A673 (cell line): ENCODE data around the gene UFSP1. TPM values are rescaled to one million over a fixed set of nuclear protein-coding genes. Genes with fewer than 3 reads are reported as not detected.

Experiments used
- BruUV-seq: library from RNA; stranded (reverse); fragments of 400-500 nt; replicated peaks from 2 replicates; lab custom pipeline; 2021; lab: Mats Ljungman, UMichigan
- CTCF ChIA-PET: fragments of 300-600 bp; sonication (Branson Sonifier 250); formaldehyde crosslinking; loops from one replicate; lab custom pipeline; 2022; ENCODE audit warnings: antibody characterized with exemption; lab: Charles Lee
- POLR2A ChIA-PET: fragments of 300-600 bp; sonication (Branson Sonifier 250); formaldehyde crosslinking; loops from one replicate; lab custom pipeline; 2022; ENCODE audit warnings: antibody characterized with exemption; ENCODE audit not compliant: low non-redundant PET; lab: Charles Lee
- DNase-seq: peaks from one replicate; pipeline ENCODE4 v3.0.0-alpha.2; 2015; ENCODE audit warnings: low spot score
- H3K27ac ChIP-seq: fragments of 200-600 bp; sonication (generic); 2 replicates; pipeline ENCODE4 v1.5.1; 2016; ENCODE audit warnings: mixed run types, low read depth, mild to moderate bottlenecking, mixed read lengths, antibody characterized with exemption, low read length; ENCODE audit not compliant: poor library complexity, severe bottlenecking
- H3K27me3 ChIP-seq: fragments of 200-600 bp; sonication (generic); replicated peaks from 2 replicates; pipeline ENCODE4 v1.6.1; 2017; ENCODE audit warnings: mixed run types, low read depth, mild to moderate bottlenecking, mixed read lengths, antibody characterized with exemption, low read length; ENCODE audit not compliant: insufficient read depth, poor library complexity
- H3K36me3 ChIP-seq: fragments of 200-600 bp; sonication (generic); 2 replicates; pipeline ENCODE4 v1.6.1; 2016; ENCODE audit warnings: mixed run types, mild to moderate bottlenecking, mixed read lengths, antibody characterized with exemption, low read length; ENCODE audit not compliant: insufficient read depth, poor library complexity, severe bottlenecking
- H3K4me1 ChIP-seq: fragments of 200-600 bp; sonication (generic); 2 replicates; pipeline ENCODE4 v1.6.1; 2017; ENCODE audit warnings: mixed run types, mild to moderate bottlenecking, mixed read lengths, antibody characterized with exemption, low read length; ENCODE audit not compliant: insufficient read depth, poor library complexity, severe bottlenecking
- H3K4me3 ChIP-seq: fragments of 200-600 bp; sonication (generic); 2 replicates; pipeline ENCODE4 v1.5.1; 2016; ENCODE audit warnings: low read depth, mixed run types, mild to moderate bottlenecking, mixed read lengths, low read length; ENCODE audit not compliant: poor library complexity, severe bottlenecking
- H3K9me3 ChIP-seq: fragments of 200-600 bp; sonication (generic); 2 replicates; pipeline ENCODE4 v1.6.1; 2016; ENCODE audit warnings: mixed run types, low read depth, mild to moderate bottlenecking, mixed read lengths, antibody characterized with exemption, low read length; ENCODE audit not compliant: poor library complexity, severe bottlenecking
- EZH2 ChIP-seq: fragments of 200-600 bp; sonication (generic); IDR thresholded peaks from 2 replicates; pipeline ENCODE4 v1.6.1; 2017; ENCODE audit warnings: borderline replicate concordance, low read depth, mild to moderate bottlenecking, mixed read lengths, antibody characterized with exemption, low read length; ENCODE audit not compliant: poor library complexity, severe bottlenecking
- intact Hi-C: fragments of 100-400 bp; cut with micrococcal nuclease; formaldehyde crosslinking; loops from one replicate; pipeline ENCODE4 v1.10.0; 2022; ENCODE audit not compliant: unreplicated experiment
- total RNA-seq: library from RNA; stranded (reverse); gene quantifications from 2 replicates; pipeline ENCODE4 v1.2.3, GENCODE V29; 2021
- TF ChIP-seq, protein P1 (sequence below): fragments of 300-800, 200-600 bp; sonication (generic); conservative IDR thresholded peaks from 2 replicates; pipeline ENCODE4 v1.5.1; 2017; ENCODE audit warnings: low read depth, mild to moderate bottlenecking, antibody characterized with exemption, low read length, moderate library complexity, mixed read lengths

UFSP1 gene
- total RNA-seq, 1 experiment from 2014 or later, result 5.0 TPM

DNA sequence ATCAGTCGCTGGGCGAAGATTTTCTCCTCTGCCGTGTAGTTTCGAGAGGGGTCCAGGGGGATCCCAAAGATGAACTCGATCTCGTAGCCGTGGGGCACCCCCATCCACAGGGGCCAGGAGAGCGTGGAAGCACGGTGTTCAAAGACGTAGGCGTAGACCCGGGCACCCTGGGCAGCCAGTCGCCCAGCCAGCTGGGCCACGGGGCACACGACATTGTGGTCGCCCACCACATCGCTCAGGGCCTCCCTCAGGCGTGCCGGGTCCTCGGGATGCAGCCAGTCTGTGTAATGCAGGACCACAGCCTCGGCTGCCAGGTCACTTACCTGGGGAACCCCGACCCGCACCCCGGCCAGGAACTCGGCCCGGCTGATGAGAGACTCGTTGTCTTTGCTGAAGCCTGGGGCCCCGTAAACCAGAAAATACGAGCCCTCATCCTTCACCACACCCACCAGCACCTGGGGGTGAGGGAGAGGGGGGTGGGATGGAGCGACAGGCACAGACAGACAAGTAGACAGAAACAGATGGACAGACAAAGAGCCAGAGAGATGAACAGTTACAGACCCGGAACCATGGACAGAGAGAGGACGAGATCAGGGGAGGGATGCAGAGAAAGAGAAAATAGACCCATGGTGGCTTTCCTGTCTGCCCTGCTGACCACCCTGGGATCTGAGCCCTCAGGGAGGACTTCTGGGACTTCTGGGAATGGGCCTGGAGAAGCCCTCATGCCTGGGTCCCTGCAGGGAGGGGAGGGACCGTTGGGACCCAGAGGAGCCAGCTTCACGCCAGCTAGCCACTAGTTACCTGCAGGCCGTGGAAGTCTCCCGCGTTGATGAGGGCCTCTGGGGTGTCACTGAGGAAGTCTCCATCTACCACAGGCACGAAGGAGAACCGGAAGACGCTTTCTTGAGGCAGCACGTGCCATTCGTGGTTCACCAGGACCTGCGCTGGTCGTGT lies 3.1 kb upstream of the UFSP1 start:
- POLR2A ChIA-PET, result no interaction called here
- intact Hi-C loops, result loop anchor here (10.0 kb wide), 1 partner anchor 302 kb away; no protein-coding TSS in a partner anchor
- H3K4me1 ChIP-seq, result peaks cover 28% of the 10 kb centered on the region

DNA sequence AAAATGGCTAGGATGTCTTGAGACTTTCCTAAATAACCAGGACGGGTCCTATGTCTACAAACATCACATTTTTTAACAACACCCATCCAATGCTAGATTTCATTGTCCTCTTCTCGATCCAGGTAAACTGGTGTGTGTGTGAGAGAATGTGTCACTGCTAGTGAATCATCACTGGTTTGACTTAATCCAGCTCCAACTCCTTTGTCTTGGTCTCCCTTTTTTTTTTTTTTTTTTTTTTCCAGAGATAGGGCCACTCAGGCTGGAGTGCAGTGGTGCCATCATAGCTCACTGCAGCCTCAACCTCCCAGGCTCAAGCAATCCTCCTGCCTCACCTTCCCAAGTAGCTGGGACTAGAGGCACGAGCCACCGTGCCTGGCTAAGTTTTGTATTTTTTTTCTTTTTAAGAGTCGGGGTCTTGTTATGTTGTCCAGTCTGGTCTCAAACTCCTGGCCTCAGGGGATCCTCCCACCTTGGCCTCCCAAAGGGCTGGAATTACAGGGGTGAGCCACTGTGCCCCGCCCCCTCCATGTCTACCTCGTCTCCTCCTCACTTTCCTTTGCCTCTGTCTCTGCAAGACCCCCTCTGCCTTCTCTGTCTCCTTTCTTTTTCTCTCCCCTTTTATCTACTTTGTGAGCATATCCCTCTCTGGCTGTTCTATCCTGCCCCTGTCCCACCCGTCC lies 2.2 kb upstream of the UFSP1 start:
- Histone ChIP-seq H3K4me1 (peaks cover 33% of the 10 kb centered on the region), H3K9me3 (no peaks in the 10 kb centered on the region), H3K27ac (no peak overlapping the region), H3K36me3 (peaks cover 22% of the 10 kb centered on the region), H3K27me3 (peaks cover 7% of the 10 kb centered on the region), H3K4me3 (no peak overlapping the region)
- BruUV-seq, result no TSS peak
- ChIA-PET POLR2A (no interaction called here), CTCF (no interaction called here)
- TF ChIP-seq EZH2, result no peak
- TF ChIP-seq, protein P1, sequence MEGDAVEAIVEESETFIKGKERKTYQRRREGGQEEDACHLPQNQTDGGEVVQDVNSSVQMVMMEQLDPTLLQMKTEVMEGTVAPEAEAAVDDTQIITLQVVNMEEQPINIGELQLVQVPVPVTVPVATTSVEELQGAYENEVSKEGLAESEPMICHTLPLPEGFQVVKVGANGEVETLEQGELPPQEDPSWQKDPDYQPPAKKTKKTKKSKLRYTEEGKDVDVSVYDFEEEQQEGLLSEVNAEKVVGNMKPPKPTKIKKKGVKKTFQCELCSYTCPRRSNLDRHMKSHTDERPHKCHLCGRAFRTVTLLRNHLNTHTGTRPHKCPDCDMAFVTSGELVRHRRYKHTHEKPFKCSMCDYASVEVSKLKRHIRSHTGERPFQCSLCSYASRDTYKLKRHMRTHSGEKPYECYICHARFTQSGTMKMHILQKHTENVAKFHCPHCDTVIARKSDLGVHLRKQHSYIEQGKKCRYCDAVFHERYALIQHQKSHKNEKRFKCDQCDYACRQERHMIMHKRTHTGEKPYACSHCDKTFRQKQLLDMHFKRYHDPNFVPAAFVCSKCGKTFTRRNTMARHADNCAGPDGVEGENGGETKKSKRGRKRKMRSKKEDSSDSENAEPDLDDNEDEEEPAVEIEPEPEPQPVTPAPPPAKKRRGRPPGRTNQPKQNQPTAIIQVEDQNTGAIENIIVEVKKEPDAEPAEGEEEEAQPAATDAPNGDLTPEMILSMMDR, result no peak
- intact Hi-C loops, result loop anchor here (10.0 kb wide), 1 partner anchor 303 kb away; no protein-coding TSS in a partner anchor
- DNase-seq, result no peak

More for the DNA sequence above, 3.1 kb upstream of the UFSP1 start:
- CTCF ChIA-PET, result no interaction called here
- H3K9me3 ChIP-seq, result no peaks in the 10 kb centered on the region
- no peak for DNase-seq
- peaks cover 7% of the 10 kb centered on the region for H3K27me3 ChIP-seq
- H3K4me3 ChIP-seq, result no peak overlapping the region
- peaks cover 13% of the 10 kb centered on the region for H3K36me3 ChIP-seq
- TF ChIP-seq EZH2, result no peak
- TF ChIP-seq, protein P1, result no peak
- BruUV-seq, result no TSS peak
- no peak overlapping the region for H3K27ac ChIP-seq
